Loucy (cell line): ENCODE results near the gene ROM1.
"Not testable (repeated sequence)": the region's sequence is repeated elsewhere in the genome, so short reads cannot be mapped to it uniquely, and the experiment has no call there.

ENCODE experiments used
- CTCF ChIP-seq: fragments of 200-600 bp; sonication (generic); conservative IDR thresholded peaks from 2 replicates; pipeline ENCODE4 v1.5.1; 2014; ENCODE audit warnings: mild to moderate bottlenecking, antibody characterized with exemption, low read length
- EZH2phosphoT487 ChIP-seq: fragments of 200-600 bp; IDR thresholded peaks from 2 replicates; pipeline ENCODE4 v1.6.1; 2018; ENCODE audit warnings: antibody characterized with exemption, mild to moderate bottlenecking, moderate library complexity, borderline replicate concordance

GRCh38 chr11:62616957-62617356, 3.9 kb downstream of the ROM1 start:
- not testable (repeated sequence) for TF ChIP-seq CTCF, EZH2phosphoT487
